ENCODE data around the gene CLEC16A. TPM values are rescaled to one million over a fixed set of nuclear protein-coding genes. Genes with fewer than 3 reads are reported as not detected.

Gene CLEC16A
- total and polyA plus RNA-seq, 2 experiments from 2014 or later: 9.9 to 24.1 TPM

- Histone ChIP-seq H3K4me3 (no peak overlapping the region), H3K36me3 (ENCODE audit: insufficient read depth) (no peaks in the 10 kb centered on the region), H4K20me1 (replicated peaks; ENCODE audit: insufficient read depth) (no peaks in the 10 kb centered on the region), H3K27ac (ENCODE audit: low read depth) (no peak overlapping the region), H3F3A (replicated peaks; ENCODE audit: low read depth) (no peaks in the 10 kb centered on the region), H3K4me2 (no peak overlapping the region), H3K27me3 (ENCODE audit: insufficient read depth) (no peaks in the 10 kb centered on the region), H3K4me1 (ENCODE audit: insufficient read depth) (peaks cover 3% of the 10 kb centered on the region; the same call in 1 of the 2 replicates), H2AFZ (no peak overlapping the region), H3K79me2 (replicated peaks; ENCODE audit: insufficient read depth) (no peaks in the 10 kb centered on the region), H3K9me2 (ENCODE audit: insufficient read depth) (no peaks in the 10 kb centered on the region)
- ATAC-seq (no peak; the same call in 2 of the 3 replicates), DNase-seq (ENCODE audit: low spot score) (no peak)
- H3K27ac Mint-ChIP-seq: no peak overlapping the region
- TF ChIP-seq EZH2 (IDR thresholded peaks at IDR 0.05; ENCODE audit: low read depth, unreplicated experiment): no peak
- no peak for TF ChIP-seq CREB1 (CRISPR knock-in tag; IDR thresholded peaks at IDR 0.05; ENCODE audit: low read depth)
- no peak for TF ChIP-seq ZNF462 (CRISPR knock-in tag; IDR thresholded peaks at IDR 0.05)
- no peak for TF ChIP-seq REST (IDR thresholded peaks at IDR 0.05; ENCODE audit: unreplicated experiment)
- TF ChIP-seq STAT1 (IDR thresholded peaks at IDR 0.05; ENCODE audit: unreplicated experiment): no peak
- TF ChIP-seq ZNF114 (CRISPR knock-in tag; IDR thresholded peaks at IDR 0.05): no peak
- TF ChIP-seq ETS1 (IDR thresholded peaks at IDR 0.05): no peak
- TF ChIP-seq JUNB (IDR thresholded peaks at IDR 0.05; ENCODE audit: unreplicated experiment): no peak
- TF ChIP-seq NANOG (IDR thresholded peaks at IDR 0.05; ENCODE audit: borderline replicate concordance): no peak
- no peak for TF ChIP-seq CTCF (conservative IDR thresholded peaks at IDR 0.05; ENCODE audit: low read depth in 2 of 2)
- H3K27me3 Mint-ChIP-seq (ENCODE audit: insufficient read depth, low read depth, poor library complexity): peaks cover 2% of the 10 kb centered on the region
- H3K9me3 Mint-ChIP-seq: no peaks in the 10 kb centered on the region
- H3K36me3 Mint-ChIP-seq (ENCODE audit: low read depth): peaks cover 3% of the 10 kb centered on the region; the same call in 1 of the 3 replicates
- H3K4me1 Mint-ChIP-seq: peaks cover 13% of the 10 kb centered on the region
- H3K4me3 Mint-ChIP-seq: no peak overlapping the region
Observed at GRCh38 chr16:11078812-11079459, 134.6 kb downstream of the CLEC16A start.

Measured in GM23338 (cell line).